GM23338 (cell line): Measurements from ENCODE around the gene FCHSD1. TPM values are rescaled to one million over a fixed set of nuclear protein-coding genes. Genes with fewer than 3 reads are reported as not detected.
A peak's percentile ranks its signal among the peaks of the same experiment; 100 is the strongest.

Experiments
- ATAC-seq: fragments of 200-7000 bp; cut with Tn5 transposase; 3 replicates; pipeline ENCODE4 v1.9.1; 2020
- DNase-seq: peaks from one replicate; pipeline ENCODE4 v3.0.0-alpha.2; 2015; ENCODE audit warnings: low spot score
- H2AFZ ChIP-seq: fragments of 200-600 bp; sonication (generic); 2 replicates; pipeline ENCODE4 v1.8.0; 2016; ENCODE audit warnings: antibody characterized with exemption, mild to moderate bottlenecking, moderate library complexity
- H3F3A ChIP-seq: fragments of 200-600 bp; sonication (generic); replicated peaks from 2 replicates; pipeline ENCODE4 v1.8.0; 2017; ENCODE audit warnings: antibody characterized with exemption, mixed run types, low read depth
- H3K27ac ChIP-seq: fragments of 200-600 bp; sonication (generic); 2 replicates; pipeline ENCODE4 v1.6.1; 2016; ENCODE audit warnings: low read depth
- H3K27me3 ChIP-seq: fragments of 200-600 bp; sonication (generic); 2 replicates; pipeline ENCODE4 v1.8.0; 2016; ENCODE audit warnings: mild to moderate bottlenecking, mixed run types, moderate library complexity; ENCODE audit not compliant: insufficient read depth
- H3K36me3 ChIP-seq: fragments of 200-600 bp; sonication (generic); 2 replicates; pipeline ENCODE4 v1.8.0; 2016; ENCODE audit warnings: mild to moderate bottlenecking; ENCODE audit not compliant: insufficient read depth
- H3K4me1 ChIP-seq: fragments of 200-600 bp; sonication (generic); 2 replicates; pipeline ENCODE4 v1.8.0; 2016; ENCODE audit warnings: mild to moderate bottlenecking, moderate library complexity; ENCODE audit not compliant: insufficient read depth
- H3K4me2 ChIP-seq: fragments of 200-600 bp; sonication (generic); 2 replicates; pipeline ENCODE4 v1.7.1; 2017; ENCODE audit warnings: mixed run types
- H3K4me3 ChIP-seq: fragments of 200-600 bp; sonication (generic); 2 replicates; pipeline ENCODE4 v1.6.1; 2016; ENCODE audit warnings: mixed run types
- H3K79me2 ChIP-seq: fragments of 200-600 bp; sonication (generic); replicated peaks from 2 replicates; pipeline ENCODE4 v1.8.0; 2017; ENCODE audit warnings: mild to moderate bottlenecking; ENCODE audit not compliant: insufficient read depth
- H3K9me2 ChIP-seq: fragments of 200-600 bp; sonication (generic); 2 replicates; pipeline ENCODE4 v1.8.0; 2017; ENCODE audit not compliant: insufficient read depth
- H4K20me1 ChIP-seq: fragments of 200-600 bp; sonication (generic); replicated peaks from 2 replicates; pipeline ENCODE4 v1.8.0; 2017; ENCODE audit warnings: mild to moderate bottlenecking; ENCODE audit not compliant: insufficient read depth
- H3K27ac Mint-ChIP-seq: 2 replicates; pipeline ENCODE4 v1.8.0; 2020; ENCODE audit warnings: inconsistent platforms, mild to moderate bottlenecking, moderate library complexity, mixed read lengths
- H3K27me3 Mint-ChIP-seq: 3 replicates; pipeline ENCODE4 v1.8.0; 2022; ENCODE audit warnings: low read depth, mild to moderate bottlenecking, moderate library complexity, mixed read lengths, inconsistent platforms; ENCODE audit not compliant: insufficient read depth, poor library complexity
- H3K36me3 Mint-ChIP-seq: 3 replicates; pipeline ENCODE4 v1.8.0; 2021; ENCODE audit warnings: low read depth, mild to moderate bottlenecking, inconsistent platforms, moderate library complexity, mixed read lengths
- H3K4me1 Mint-ChIP-seq: 3 replicates; pipeline ENCODE4 v1.8.0; 2020; ENCODE audit warnings: mild to moderate bottlenecking, inconsistent platforms, mixed read lengths
- H3K4me3 Mint-ChIP-seq: 3 replicates; pipeline ENCODE4 v1.8.0; 2021; ENCODE audit warnings: moderate library complexity, mild to moderate bottlenecking, inconsistent platforms, mixed read lengths
- H3K9me3 Mint-ChIP-seq: 3 replicates; pipeline ENCODE4 v1.8.0; 2020; ENCODE audit warnings: moderate library complexity, mild to moderate bottlenecking, inconsistent platforms, mixed read lengths
- CREB1 ChIP-seq: fragments of 250-450 bp; sonication (Bioruptor Pico); IDR thresholded peaks from 2 replicates; pipeline ENCODE4 v1.5.0; 2020; ENCODE audit warnings: low read depth, mild to moderate bottlenecking, moderate library complexity
- ETS1 ChIP-seq: IDR thresholded peaks from 2 replicates; pipeline ENCODE4 v1.6.1; 2016; ENCODE audit warnings: antibody characterized with exemption
- EZH2 ChIP-seq: fragments of 200-600 bp; sonication (generic); IDR thresholded peaks from one replicate; pipeline ENCODE4 v1.8.0; 2017; ENCODE audit warnings: antibody characterized with exemption, mild to moderate bottlenecking, low read depth; ENCODE audit not compliant: unreplicated experiment
- EZH2phosphoT487 ChIP-seq: fragments of 200-600 bp; sonication (generic); IDR thresholded peaks from one replicate; pipeline ENCODE4 v1.8.1; 2018; ENCODE audit warnings: antibody characterized with exemption; ENCODE audit not compliant: unreplicated experiment
- JUNB ChIP-seq: IDR thresholded peaks from one replicate; pipeline ENCODE4 v1.6.1; 2016; ENCODE audit warnings: antibody characterized with exemption; ENCODE audit not compliant: unreplicated experiment
- POLR2AphosphoS5 ChIP-seq: IDR thresholded peaks from 2 replicates; pipeline ENCODE4 v1.6.1; 2016; ENCODE audit warnings: antibody characterized with exemption, low read depth
- ZNF331 ChIP-seq: fragments of 250-450 bp; sonication (Bioruptor Pico); IDR thresholded peaks from 2 replicates; pipeline ENCODE4 v1.5.0; 2020; ENCODE audit warnings: low read depth, mild to moderate bottlenecking, moderate library complexity
- ZNF462 ChIP-seq: fragments of 250-450 bp; sonication (Bioruptor Pico); IDR thresholded peaks from 2 replicates; pipeline ENCODE4 v1.5.0; 2020; ENCODE audit warnings: mild to moderate bottlenecking, moderate library complexity
- polyA plus RNA-seq: library from polyadenylated mRNA; unstranded; fragments of >200 nt; fragmentation: Nextera tagmentation; extraction: Ambion mirVana; gene quantifications from 2 replicates; pipeline ENCODE4 v1.2.1, GENCODE V29; 2016
- total RNA-seq: library from RNA; depleted of rRNA; stranded (reverse); fragments of >200 nt; shearing (Covaris generic); gene quantifications from 2 replicates; pipeline ENCODE4 v1.2.3, GENCODE V29; 2014

FCHSD1 gene
- total and polyA plus RNA-seq, 2 experiments from 2014 or later: 24.7 to 46.6 TPM

- H3K4me1 Mint-ChIP-seq: peaks cover 4% of the 10 kb centered on the region; the same call in 1 of the 3 replicates
- H3K36me3 ChIP-seq: no peaks in the 10 kb centered on the region
- H3K27me3 Mint-ChIP-seq: peaks cover 2% of the 10 kb centered on the region
- H3F3A ChIP-seq: 0 out of 2 replicates have a peak, but pooled peaks cover 4% of the 10 kb centered on the region
- H3K9me2 ChIP-seq: no peaks in the 10 kb centered on the region
- peaks cover 82% of the 10 kb centered on the region for H3K79me2 ChIP-seq
- no peak overlapping the region for H3K4me3 ChIP-seq
- no peak overlapping the region for H2AFZ ChIP-seq
- H4K20me1 ChIP-seq: peaks cover 25% of the 10 kb centered on the region
- DNase-seq: no peak
- H3K27ac Mint-ChIP-seq: no peak overlapping the region
- H3K9me3 Mint-ChIP-seq: no peaks in the 10 kb centered on the region
- no peaks in the 10 kb centered on the region for H3K27me3 ChIP-seq
- no peak overlapping the region for H3K4me2 ChIP-seq
- TF ChIP-seq ZNF462 (CRISPR knock-in tag): no peak
- TF ChIP-seq CREB1 (CRISPR knock-in tag): no peak
- no peak for TF ChIP-seq EZH2
- TF ChIP-seq POLR2AphosphoS5: no peak
- TF ChIP-seq EZH2phosphoT487: no peak
- no peak for TF ChIP-seq JUNB
- TF ChIP-seq ETS1: no peak
- no peak for TF ChIP-seq ZNF331 (CRISPR knock-in tag)
- no peak for ATAC-seq
- no peak overlapping the region for H3K4me3 Mint-ChIP-seq
- peak overlapping the region; percentile 63; the same call in 1 of the 2 replicates for H3K27ac ChIP-seq
- H3K36me3 Mint-ChIP-seq: no peaks in the 10 kb centered on the region
- H3K4me1 ChIP-seq: no peaks in the 10 kb centered on the region
Measured at GRCh38 chr5:141597814-141598213, 53.4 kb downstream of the FCHSD1 start.
